Trophoblast cell (in vitro differentiated cells and primary cell): Measurements from ENCODE around the gene KCND2.
"Not testable (repeated sequence)": the region's sequence is repeated elsewhere in the genome, so short reads cannot be mapped to it uniquely, and the experiment has no call there.

Source experiments
- DNase-seq, 2 donors: peaks; one replicate each; pipeline ENCODE4 v3.0.0-alpha.2; 2016
- H2AFZ ChIP-seq: 2 replicates; pipeline ENCODE4 v1.6.1; 2013; ENCODE audit warnings: low read length, moderate library complexity, mild to moderate bottlenecking; ENCODE audit not compliant: insufficient read depth, poor library complexity
- H2AK5ac ChIP-seq: 2 replicates; pipeline ENCODE4 v1.6.1; 2013; ENCODE audit warnings: mild to moderate bottlenecking, low read length
- H2BK120ac ChIP-seq: 2 replicates; pipeline ENCODE4 v1.6.1; 2013; ENCODE audit warnings: low read length, mild to moderate bottlenecking, moderate library complexity; ENCODE audit not compliant: insufficient read depth, poor library complexity
- H2BK12ac ChIP-seq: 2 replicates; pipeline ENCODE4 v1.6.1; 2013; ENCODE audit warnings: mild to moderate bottlenecking, low read length, moderate library complexity
- H2BK5ac ChIP-seq: 2 replicates; pipeline ENCODE4 v1.6.1; 2013; ENCODE audit warnings: low read length, low read depth, moderate library complexity, mild to moderate bottlenecking; ENCODE audit not compliant: poor library complexity
- H3K14ac ChIP-seq: 2 replicates; pipeline ENCODE4 v1.6.1; 2013; ENCODE audit warnings: mild to moderate bottlenecking, low read length
- H3K18ac ChIP-seq: 2 replicates; pipeline ENCODE4 v1.6.1; 2013; ENCODE audit warnings: mild to moderate bottlenecking, low read length
- H3K23ac ChIP-seq: 2 replicates; pipeline ENCODE4 v1.6.1; 2013; ENCODE audit warnings: low read length
- H3K27ac ChIP-seq: 2 replicates; pipeline ENCODE4 v1.5.1; 2013; ENCODE audit warnings: low read depth, mild to moderate bottlenecking, inconsistent platforms, low read length, moderate library complexity
- H3K27me3 ChIP-seq: 2 replicates; pipeline ENCODE4 v1.6.1; 2013; ENCODE audit warnings: inconsistent platforms, mild to moderate bottlenecking, low read length, moderate library complexity; ENCODE audit not compliant: insufficient read depth
- H3K36me3 ChIP-seq, 2 experiments: 1 replicate in 1 of 2; 2 replicates in 1 of 2; pipeline ENCODE4 v1.6.1; 2013; ENCODE audit warnings: low read length in 2 of 2, mild to moderate bottlenecking in 2 of 2, moderate library complexity in 1 of 2; ENCODE audit not compliant: insufficient read depth in 2 of 2, control insufficient read depth in 1 of 2
- H3K4ac ChIP-seq: 2 replicates; pipeline ENCODE4 v1.6.1; 2013; ENCODE audit warnings: low read depth, mild to moderate bottlenecking, low read length, moderate library complexity
- H3K4me1 ChIP-seq, 2 experiments: 1 replicate in 1 of 2; 2 replicates in 1 of 2; pipeline ENCODE4 v1.6.1; 2013; ENCODE audit warnings: low read length in 2 of 2, mild to moderate bottlenecking in 2 of 2, moderate library complexity in 1 of 2; ENCODE audit not compliant: insufficient read depth in 2 of 2, control insufficient read depth in 1 of 2
- H3K4me2 ChIP-seq: 2 replicates; pipeline ENCODE4 v1.6.1; 2013; ENCODE audit warnings: inconsistent platforms, mild to moderate bottlenecking, low read length, moderate library complexity
- H3K4me3 ChIP-seq: 2 replicates; pipeline ENCODE4 v1.5.1; 2013; ENCODE audit warnings: mild to moderate bottlenecking, low read depth, low read length, inconsistent platforms
- H3K79me1 ChIP-seq: one replicate; pipeline ENCODE4 v1.6.1; 2013; ENCODE audit warnings: low read length
- H3K79me2 ChIP-seq: 2 replicates; pipeline ENCODE4 v1.6.1; 2013; ENCODE audit warnings: low read length, mild to moderate bottlenecking; ENCODE audit not compliant: control insufficient read depth, insufficient read depth, poor library complexity
- H3K9ac ChIP-seq: 2 replicates; pipeline ENCODE4 v1.6.1; 2013; ENCODE audit warnings: mild to moderate bottlenecking, low read length
- H3K9me3 ChIP-seq: 2 replicates; pipeline ENCODE4 v1.6.1; 2013; ENCODE audit warnings: low read depth, mild to moderate bottlenecking, control low read depth, inconsistent platforms, low read length; ENCODE audit not compliant: insufficient read depth
- H4K12ac ChIP-seq: 2 replicates; pipeline ENCODE4 v1.6.1; 2013; ENCODE audit warnings: low read depth, mild to moderate bottlenecking, low read length, moderate library complexity
- H4K8ac ChIP-seq: 2 replicates; pipeline ENCODE4 v1.6.1; 2013; ENCODE audit warnings: low read depth, mild to moderate bottlenecking, low read length, moderate library complexity
- H4K91ac ChIP-seq: one replicate; pipeline ENCODE4 v1.6.1; 2013; ENCODE audit warnings: low read depth, mild to moderate bottlenecking, low read length, moderate library complexity
- WGBS: extraction: QIAGEN DNeasy Blood & Tissue Kit; methylation state at CpG from one replicate; pipeline ENCODE4 v1.1.7; 2013; ENCODE audit warnings: missing lambda C conversion rate; ENCODE audit not compliant: insufficient read length, insufficient coverage; ENCODE audit errors: extremely low coverage; 5-methylcytosine and 5-hydroxymethylcytosine counted together

The KCND2 gene

DNA sequence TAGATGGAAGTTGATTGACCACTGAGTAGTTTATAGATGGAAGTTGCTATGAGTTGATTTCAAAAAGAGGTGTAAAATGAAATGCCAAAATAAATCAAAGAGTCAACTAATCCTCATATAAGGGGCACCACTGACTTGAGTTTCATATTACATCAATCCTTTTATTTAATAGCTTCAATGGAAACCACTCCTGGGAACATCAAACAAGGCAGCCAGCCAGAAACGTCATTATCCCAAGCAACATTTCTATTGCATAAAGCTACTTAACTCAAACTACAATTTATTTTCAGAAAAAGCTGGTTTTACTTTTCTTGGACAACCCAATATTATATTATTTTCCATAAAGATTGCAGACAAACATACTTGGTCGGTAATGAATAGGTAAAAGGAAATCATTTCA, 422.9 kb downstream of the KCND2 start:
- Histone ChIP-seq H3K18ac (no peak overlapping the region), H3K4me3 (no peak overlapping the region), H3K79me1 (no peaks in the 10 kb centered on the region), H4K91ac (no peak overlapping the region), H4K12ac (no peak overlapping the region), H3K27ac (no peak overlapping the region), H2BK5ac (no peak overlapping the region), H3K4me2 (no peak overlapping the region), H3K9me3 (no peaks in the 10 kb centered on the region), H3K79me2 (no peaks in the 10 kb centered on the region), H2BK120ac (no peak overlapping the region), H4K8ac (no peak overlapping the region), H3K23ac (no peak overlapping the region), H2AFZ (no peak overlapping the region), H2AK5ac (no peak overlapping the region), H3K4me1 (no peaks in the 10 kb centered on the region), H3K27me3 (no peaks in the 10 kb centered on the region), H3K36me3 (no peaks in the 10 kb centered on the region), H3K4ac (no peak overlapping the region), H3K14ac (no peak overlapping the region), H3K9ac (no peak overlapping the region), H2BK12ac (no peak overlapping the region)
- DNase-seq: no peak
- WGBS: no CpG with 5 or more reads among the region's 2 CpGs

- no peaks in the 10 kb centered on the region for H3K9me3 ChIP-seq
- no peak overlapping the region for H3K4me2 ChIP-seq
Measured at GRCh38 chr7:120700796-120701195, 427.8 kb downstream of the KCND2 start.

DNA sequence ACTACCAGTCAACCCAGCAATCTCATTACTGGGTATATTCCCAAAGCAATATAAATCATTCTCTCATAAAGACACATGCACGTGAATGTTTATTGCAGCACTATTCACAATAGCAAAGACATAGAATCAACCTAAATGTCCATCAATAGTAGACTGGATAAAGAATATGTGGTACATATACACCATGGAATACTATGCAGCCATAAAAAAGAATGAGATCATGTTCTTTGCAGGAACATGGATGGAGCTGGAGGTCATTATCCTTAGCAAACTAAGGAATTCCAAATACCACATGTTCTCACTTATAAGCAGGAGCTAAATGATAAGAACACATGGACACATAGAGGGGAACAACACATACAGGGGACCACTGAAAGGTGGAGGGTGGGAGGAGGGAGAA, 429.4 kb downstream of the KCND2 start:
- H2BK120ac ChIP-seq, H4K12ac ChIP-seq, H3K79me1 ChIP-seq, H2AK5ac ChIP-seq, H3K23ac ChIP-seq, H3K18ac ChIP-seq, H2BK12ac ChIP-seq, H3K79me2 ChIP-seq, H3K14ac ChIP-seq, H4K91ac ChIP-seq, H3K9me3 ChIP-seq, H4K8ac ChIP-seq, H3K4me2 ChIP-seq, DNase-seq, H3K27ac ChIP-seq, H3K27me3 ChIP-seq, H3K9ac ChIP-seq, H2AFZ ChIP-seq, H2BK5ac ChIP-seq, H3K4me1 ChIP-seq, H3K4me3 ChIP-seq, H3K4ac ChIP-seq, H3K36me3 ChIP-seq: not testable (repeated sequence)
- WGBS: no CpG with 5 or more reads among the region's 1 CpG

More at GRCh38 chr7:120700796-120701195, 427.8 kb downstream of the KCND2 start:
- no peak overlapping the region for H3K27ac ChIP-seq
- no peaks in the 10 kb centered on the region for H3K36me3 ChIP-seq
- no peak overlapping the region for H3K4ac ChIP-seq
- H2BK120ac ChIP-seq: no peak overlapping the region
- no peak overlapping the region for H2AFZ ChIP-seq
- H3K79me1 ChIP-seq: no peaks in the 10 kb centered on the region
- H3K23ac ChIP-seq: no peak overlapping the region
- no peak overlapping the region for H4K91ac ChIP-seq
- WGBS: no CpG with 5 or more reads among the region's 2 CpGs
- no peak overlapping the region for H3K9ac ChIP-seq
- H4K8ac ChIP-seq: no peak overlapping the region
- H2BK5ac ChIP-seq: no peak overlapping the region
- no peak overlapping the region for H4K12ac ChIP-seq
- H3K27me3 ChIP-seq: no peaks in the 10 kb centered on the region
- no peak overlapping the region for H2BK12ac ChIP-seq
- H3K4me1 ChIP-seq: no peaks in the 10 kb centered on the region
- DNase-seq: peak; percentile 22 to 37
- H3K14ac ChIP-seq: no peak overlapping the region
- no peak overlapping the region for H3K18ac ChIP-seq
- H2AK5ac ChIP-seq: no peak overlapping the region
- no peaks in the 10 kb centered on the region for H3K79me2 ChIP-seq
- H3K4me3 ChIP-seq: no peak overlapping the region

DNA sequence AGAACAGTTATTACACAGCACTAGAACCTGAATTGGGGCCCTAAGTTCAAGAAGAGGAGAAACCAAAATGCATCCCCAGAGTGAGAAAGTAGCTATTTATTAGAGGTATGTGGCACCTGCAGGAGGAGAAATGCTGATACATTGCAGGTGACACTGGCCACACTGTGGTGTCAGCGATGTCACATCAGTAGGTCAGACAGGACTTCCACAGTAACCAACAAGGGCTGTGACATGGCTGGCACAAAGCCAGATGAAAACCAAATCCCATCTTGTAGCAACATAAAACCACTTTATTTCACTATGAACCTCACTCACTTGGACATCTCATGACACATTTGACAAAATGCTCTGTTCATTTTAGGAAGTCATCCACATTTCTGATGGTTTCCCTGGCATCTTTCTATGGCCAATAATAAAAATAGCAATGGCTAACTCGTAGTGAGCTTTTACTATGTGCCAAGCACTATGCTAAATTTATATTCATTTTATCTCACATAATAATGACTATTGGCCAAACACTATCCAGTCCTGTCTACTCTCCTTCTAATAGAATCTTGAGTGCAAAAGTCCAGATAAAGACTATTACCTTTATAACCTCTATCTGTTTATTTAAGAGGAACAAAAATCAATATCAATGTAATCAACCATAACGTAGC, 430.7 kb downstream of the KCND2 start:
- Histone ChIP-seq H3K18ac (no peak overlapping the region), H3K27ac (no peak overlapping the region), H3K27me3 (no peaks in the 10 kb centered on the region), H4K12ac (no peak overlapping the region), H3K36me3 (no peaks in the 10 kb centered on the region), H2BK12ac (no peak overlapping the region), H3K4me3 (no peak overlapping the region), H3K23ac (no peak overlapping the region), H2BK5ac (no peak overlapping the region), H3K4ac (no peak overlapping the region), H3K4me1 (no peaks in the 10 kb centered on the region), H4K91ac (no peak overlapping the region), H3K14ac (no peak overlapping the region), H2BK120ac (no peak overlapping the region), H3K9me3 (no peaks in the 10 kb centered on the region), H3K9ac (no peak overlapping the region), H2AFZ (no peak overlapping the region), H3K79me1 (no peaks in the 10 kb centered on the region), H4K8ac (no peak overlapping the region), H3K4me2 (no peak overlapping the region), H2AK5ac (no peak overlapping the region), H3K79me2 (no peaks in the 10 kb centered on the region)
- no CpG with 5 or more reads among the region's 3 CpGs for WGBS
- no peak for DNase-seq
